DMS53 treated with DMSO at 0.1 percent for 48 hours (cell line): ENCODE measurements around the gene PTTG1.
"Not testable (repeated sequence)": the region's sequence is repeated elsewhere in the genome, so short reads cannot be mapped to it uniquely, and the experiment has no call there.

Experiments used
- DNase-seq: peaks from one replicate; lab custom pipeline; 2025; ENCODE audit not compliant: unreplicated experiment; lab: John Stamatoyannopoulos, UW

PTTG1 gene

DNA sequence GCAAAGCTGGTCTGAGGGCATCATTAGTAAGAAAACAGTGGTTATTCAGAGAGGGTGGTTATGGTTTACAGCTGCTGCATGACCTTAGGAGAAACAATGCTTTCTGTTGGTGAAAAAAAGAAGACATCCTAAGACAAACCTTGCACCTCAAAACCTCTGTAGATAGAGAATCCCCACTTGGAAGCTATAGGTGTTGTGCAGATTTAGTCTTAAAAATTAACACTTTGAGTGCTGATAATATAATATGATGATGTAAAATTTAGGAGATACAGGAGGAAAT lies 1.4 kb upstream of the PTTG1 start:
- DNase-seq: no peak

DNA sequence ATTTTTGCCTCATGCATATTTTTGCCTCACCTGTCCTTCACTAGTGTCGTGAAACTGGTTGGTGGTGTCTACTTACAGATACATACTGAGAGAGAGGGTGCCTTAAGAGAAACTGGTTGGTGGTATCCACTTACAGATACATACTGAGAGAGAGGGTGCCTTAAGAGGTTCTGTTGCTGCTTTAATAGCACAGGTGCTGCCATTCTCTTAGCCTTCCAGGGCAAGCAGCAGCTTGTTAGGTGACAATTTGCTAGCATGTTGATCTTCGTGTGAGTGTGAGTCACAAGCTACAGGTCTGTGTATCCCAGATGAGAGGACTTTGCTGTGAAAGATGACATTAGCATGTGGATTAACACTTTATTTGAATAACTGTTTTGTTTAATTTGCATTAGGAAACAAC lies 1.4 kb downstream of the PTTG1 start:
- DNase-seq: peak; percentile 42

DNA sequence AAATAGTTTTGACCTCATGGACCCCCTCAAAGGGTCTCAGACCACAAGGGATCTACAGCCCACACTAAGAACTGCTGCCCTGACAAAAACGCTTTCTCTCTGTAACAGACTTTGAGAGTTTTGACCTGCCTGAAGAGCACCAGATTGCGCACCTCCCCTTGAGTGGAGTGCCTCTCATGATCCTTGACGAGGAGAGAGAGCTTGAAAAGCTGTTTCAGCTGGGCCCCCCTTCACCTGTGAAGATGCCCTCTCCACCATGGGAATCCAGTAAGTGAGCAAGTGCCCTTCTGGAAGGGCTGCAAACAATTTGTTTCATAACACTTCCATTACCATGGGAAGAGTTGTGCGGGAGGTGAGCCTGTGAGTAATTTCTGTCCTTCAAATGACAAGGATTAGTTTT lies 6.0 kb downstream of the PTTG1 start:
- no peak for DNase-seq

DNA sequence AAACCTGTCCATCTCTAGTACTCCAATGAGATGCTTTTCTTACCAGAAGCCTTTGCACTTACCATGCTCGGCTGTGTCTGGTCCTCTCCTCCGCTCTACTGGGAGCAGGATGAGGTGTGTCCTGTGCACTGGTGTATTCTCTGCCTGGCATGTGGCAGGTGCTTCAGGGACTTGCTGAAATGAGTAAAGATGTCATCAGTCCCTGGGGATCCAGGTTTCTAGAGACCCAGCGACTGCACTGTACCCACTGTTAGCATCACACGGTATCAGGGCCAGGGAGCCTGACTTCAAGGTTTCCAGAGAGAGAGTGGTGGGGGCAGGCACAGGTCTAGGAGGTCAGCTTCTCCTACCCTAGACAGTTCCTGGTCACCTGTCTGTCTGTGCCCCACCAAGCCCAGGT lies 10.5 kb downstream of the PTTG1 start:
- DNase-seq: no peak

DNA sequence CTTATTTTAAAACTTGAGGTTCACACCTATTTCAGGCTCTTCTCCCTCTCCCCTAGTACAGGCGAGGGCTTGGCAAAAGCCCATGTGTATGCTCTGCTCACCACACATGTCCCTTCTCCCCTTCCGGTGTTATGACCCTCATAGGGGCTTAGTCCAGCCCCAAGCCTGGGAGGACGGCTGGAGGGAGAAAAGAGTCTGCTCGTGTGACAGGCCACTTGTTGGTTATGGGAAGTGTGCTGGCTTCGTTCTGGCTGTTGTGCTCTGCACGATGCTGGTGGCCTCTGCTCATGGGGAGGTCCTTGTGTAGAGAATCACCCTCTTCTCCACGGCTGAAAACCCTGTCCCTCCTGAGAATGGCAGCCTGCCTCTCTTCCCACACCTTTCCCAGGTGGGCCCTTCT lies 11.1 kb downstream of the PTTG1 start:
- no peak for DNase-seq

DNA sequence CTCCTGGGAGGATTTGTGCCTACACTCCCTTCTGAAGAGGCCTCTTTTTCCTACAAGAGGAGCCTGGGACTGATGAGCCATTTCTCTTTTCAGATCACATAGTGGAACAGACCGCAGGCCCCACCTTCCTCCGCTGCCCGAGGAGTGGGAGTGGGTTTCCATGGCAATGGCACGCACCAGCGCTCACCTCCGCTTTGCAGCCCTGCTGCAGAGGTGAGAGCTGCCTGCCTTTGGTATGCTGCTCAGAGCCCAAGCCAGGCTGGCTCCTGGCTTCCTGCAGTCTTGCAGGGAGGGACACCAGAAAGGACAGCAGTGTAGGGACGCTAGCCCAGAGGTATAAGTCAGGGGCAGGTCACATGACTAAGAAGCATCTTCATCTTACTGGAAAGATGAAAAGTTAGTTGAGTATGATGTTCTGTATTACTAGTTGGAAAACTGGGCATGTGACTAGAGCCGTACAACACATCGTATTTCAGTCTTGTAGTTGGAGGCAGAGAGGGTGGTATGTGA lies 12.4 kb downstream of the PTTG1 start:
- DNase-seq: no peak

DNA sequence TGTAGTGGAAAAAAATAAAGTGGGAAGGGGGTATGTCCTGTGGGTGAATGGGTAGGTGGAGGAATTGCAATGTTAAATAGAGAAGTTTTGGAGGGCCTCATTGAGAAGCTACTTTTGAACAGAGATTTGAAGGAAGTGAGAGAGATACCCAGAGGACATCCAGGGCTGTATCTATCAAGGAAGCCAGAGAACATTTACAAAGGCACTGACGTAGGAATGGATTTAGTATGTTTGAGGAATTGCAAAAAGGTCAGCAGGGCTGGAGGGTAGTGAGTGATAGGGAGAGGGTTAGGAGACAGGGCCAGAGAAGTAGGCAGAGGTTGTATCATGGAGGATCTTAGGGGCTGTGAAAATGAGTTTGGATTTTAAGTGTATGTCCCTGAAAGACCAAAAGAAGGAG lies 13.9 kb downstream of the PTTG1 start:
- no peak for DNase-seq

DNA sequence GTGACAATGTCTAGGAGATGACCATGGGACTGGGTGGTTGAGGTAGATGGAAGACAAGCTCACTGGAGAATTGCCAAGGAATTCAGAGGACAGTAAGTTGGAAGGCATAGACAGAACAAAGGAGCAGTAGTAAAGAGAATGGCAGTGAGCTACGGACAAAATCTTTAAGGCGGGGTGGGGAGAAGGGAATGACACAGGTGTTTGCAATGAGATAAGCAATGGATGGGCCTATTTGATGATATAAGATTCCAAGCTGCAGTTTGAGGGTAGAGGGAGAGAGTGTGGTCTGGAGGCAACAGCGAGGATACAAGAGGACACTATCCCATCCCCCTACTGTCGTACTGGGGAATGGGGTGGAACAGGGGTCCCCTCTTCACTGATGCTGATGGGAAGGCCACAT lies 14.4 kb downstream of the PTTG1 start:
- DNase-seq: no peak

DNA sequence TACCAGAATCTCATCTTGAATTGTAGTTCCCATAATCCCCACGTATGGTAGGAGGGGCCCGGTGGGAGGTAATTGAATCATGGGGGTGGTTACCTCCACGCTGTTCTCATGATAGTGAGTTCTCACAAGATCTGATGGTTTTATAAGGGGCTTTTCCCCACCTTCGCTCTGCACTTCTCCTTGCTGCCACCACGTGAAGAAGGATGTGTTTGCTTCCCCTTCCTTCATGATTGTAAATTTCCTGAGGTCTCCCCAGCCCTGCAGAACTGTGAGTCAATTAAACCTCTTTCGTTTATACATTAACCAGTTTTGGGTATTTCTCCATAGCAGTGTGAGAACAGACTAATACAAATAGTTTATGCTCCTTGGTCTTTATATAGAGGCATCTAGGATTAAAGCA lies 15.0 kb downstream of the PTTG1 start:
- not testable (repeated sequence) for DNase-seq

DNA sequence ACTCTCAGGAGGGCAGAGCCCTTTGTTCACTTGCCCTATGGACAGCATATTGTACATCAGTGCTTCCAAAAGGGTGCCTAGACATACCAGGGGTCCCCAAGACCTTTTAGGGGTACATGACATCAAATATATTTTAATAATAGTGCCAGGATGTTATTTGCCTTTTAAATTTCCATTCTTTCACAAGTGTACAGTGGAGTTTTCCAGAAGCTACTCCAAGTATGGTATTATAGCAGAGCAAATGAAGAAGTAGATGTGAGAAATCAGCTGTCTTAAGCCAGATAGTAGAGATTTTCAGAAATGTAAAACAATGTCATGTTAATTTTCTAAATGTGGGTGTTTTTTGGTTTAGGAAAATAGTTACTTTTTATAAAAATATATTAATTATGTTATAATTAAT lies 15.6 kb downstream of the PTTG1 start:
- DNase-seq: no peak

DNA sequence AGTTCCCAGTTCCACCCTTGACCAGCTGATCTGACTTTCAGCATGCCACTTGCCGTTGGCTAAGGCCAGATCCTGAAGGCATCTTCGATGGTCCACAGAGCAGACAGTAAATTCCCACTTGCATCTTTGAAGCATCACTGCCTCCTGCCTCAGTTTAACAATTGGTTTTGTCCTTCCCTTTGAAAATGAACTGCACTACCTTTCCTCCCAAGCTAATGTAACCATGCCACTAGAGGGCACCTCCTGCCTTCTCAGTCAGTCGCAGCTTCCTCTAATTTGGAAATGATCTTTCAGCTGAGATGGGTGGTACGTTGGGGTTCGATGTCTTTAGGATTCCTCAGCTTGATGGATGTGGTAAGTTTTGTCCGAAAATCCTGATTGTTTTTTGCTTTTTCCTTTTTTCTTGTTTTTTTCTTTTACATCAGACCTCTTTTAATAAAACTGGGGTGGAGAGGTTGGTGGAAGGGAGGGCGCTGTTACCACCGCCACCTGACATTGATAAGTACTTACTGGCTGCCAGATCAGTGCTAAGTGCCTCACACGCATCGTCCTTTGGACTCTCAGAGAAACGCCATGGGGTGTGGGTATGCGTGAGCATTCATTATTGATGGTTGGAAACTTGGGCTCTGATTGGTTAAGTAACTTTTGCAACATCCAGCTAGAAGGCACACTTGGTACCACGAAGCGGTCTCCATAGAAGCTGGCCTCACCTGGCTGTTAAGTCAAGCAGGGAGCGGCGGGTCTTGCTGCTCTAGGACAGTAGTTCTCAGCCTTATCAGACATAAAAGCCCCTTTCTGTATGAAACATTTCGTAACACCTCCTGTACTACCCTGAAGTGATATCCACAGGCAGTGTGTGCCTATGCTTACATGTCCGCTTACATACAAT lies 16.9 kb downstream of the PTTG1 start:
- peak; percentile 95 for DNase-seq

DNA sequence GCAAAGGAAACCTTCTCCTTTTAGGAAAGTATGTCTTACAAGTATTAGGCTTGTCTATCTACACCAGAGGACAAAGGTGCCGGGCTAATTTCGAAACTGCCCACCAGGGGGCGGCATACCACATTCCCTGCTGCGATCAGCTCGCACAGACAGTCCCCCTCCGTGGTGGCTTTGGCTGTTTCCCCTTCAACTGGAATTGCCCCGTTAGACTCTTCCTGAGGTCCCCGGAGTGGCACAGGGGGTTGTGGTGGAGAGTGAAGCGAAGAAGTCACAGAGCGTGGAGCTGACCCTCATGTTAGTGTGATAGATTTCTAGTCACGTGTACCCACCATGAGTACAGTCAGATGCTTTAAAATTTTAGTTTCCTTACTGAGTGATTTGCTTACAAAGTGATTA lies 17.5 kb downstream of the PTTG1 start:
- DNase-seq: peak; percentile 95

DNA sequence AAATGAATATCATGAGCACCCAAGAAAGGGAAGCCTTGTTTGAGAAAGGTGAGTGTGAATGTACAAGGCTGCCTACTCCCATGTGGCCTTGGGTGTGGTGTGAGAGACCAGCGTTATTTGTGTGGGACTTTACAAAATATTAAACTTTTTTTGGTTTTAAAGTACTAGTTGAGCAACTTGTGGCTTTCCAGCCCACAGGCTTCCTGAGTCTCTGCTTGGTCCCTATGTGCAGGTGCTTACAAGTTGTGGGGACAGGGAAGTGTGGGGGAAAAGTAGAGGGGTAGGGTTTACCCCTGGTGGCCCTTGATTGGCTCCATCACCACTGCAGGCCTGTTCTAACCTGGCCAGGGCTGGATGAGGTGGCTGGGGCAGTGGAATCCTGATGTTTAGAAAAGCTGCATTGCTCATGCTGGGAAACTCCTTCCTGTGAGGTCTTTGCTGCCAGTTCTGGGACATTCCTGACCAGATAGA lies 19.7 kb downstream of the PTTG1 start:
- DNase-seq: no peak

DNA sequence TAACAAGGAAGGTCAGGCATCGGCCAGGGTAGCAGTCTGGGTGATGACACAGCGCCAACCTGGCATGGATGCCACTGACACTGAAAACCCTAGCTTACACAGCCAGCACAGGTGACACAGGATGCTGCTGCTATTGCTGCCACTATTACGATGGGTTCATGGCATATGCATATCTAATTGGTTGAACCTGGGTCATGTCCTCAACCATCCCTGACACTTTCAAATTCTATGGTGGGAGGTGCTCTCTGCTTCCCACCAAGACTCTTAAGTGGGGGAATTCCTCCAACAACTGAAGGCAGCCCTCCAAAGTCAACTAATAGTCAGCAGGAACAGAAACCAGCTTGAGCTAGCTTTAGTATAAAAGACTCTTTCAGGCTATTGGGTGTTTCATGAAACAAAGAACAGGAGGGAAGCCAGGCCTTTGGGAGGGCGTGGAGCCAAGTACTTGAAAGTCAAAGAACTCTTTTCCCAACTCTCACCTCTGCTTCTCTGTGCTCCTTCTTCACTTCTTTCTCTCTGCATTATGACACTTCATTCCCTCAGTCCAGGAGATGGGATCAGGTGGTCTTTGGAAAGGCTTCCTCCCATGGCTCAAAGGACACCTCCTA lies 21.3 kb downstream of the PTTG1 start:
- DNase-seq: no peak

DNA sequence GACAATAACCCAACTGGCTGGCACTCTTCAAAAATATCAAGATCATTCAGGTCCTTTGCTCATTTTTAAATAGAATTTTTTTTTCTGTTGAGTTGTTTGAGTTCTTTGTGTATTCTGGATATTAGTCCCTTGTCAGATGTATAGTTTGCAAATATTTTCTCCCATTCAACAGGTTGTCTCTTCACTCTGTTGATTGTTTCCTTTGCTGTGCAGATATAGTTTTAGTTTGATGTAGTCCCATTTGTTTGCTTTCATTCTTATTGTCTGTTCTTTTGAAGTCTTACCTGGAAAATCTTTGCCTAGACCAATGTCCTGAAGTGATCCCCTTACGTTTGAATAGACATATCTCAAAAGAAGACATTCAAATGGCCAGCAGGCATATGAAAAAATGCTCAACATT lies 22.8 kb downstream of the PTTG1 start:
- no peak for DNase-seq

DNA sequence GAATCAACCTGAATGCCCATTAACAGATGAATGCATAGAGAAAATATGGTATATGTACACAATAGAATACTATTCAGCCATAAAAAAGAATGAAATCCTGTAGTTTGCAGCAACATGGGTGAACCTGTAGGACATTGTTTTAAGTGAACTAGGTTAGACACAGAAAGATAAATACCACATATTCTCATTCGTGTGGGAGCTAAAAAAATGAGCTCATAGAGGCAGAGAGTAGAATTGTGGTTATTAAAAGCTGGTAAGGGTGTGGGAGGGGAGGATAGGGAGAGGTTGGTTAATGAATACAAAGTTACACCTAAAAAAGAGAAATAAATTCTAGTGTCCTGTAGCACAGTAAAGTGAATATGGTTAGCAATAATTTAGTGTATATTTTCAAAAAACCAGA lies 23.5 kb downstream of the PTTG1 start:
- no peak for DNase-seq

DNA sequence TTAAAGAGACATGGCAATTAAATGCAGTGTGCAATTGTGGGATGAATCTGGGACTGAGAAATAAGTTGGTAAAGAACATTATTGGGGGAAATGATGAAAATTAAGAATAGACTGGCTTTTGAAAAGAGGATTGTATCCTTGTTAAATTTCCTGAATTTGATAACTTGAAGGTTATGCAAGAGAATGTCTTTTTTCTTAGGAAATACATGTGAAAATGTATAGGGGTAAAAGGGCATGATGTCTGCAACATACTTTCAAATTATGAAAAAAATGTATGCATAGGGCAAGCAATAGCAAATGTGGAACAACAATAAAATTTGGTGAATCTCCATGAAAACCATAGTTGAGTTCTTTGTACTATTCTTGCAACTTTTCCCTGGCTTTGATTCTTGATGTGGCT lies 24.1 kb downstream of the PTTG1 start:
- no peak for DNase-seq

DNA sequence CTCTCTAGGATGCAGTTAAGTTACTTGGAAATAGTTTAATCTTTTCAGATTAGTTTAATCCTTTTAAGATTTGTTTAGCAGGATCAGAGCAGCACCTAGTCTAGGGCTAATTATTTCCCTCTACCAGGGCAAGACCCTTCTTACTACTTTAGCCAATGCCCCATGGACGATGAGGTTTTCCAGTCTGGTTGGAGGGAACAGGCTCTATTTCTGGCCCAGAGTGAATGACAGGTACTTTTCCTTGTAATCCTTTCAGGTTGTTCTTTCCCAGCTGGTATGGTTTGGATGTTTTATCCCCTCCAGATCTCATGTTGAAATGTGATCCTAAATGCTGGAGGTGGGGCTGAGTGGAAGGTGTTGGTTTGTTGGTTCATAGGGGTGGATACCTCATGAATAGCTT lies 27.2 kb downstream of the PTTG1 start:
- no peak for DNase-seq

DNA sequence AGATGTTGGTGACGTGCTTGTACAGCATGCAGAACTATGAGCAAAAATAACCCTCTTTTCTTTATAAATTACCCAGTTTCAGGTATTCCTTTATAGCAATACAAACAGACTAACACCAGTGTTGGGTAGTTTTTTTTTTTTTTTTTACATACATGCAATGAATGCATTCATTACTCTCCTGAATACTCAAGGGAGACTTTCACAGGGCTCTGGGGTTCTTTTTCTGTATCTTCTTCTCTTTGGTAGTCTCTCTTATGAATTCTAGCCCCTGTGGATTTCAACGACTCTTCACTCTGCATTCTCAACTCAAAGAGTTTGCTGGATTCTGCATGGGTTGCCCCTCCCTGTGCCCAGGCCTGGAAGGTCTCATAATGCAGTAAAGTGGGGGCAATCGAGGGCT lies 27.8 kb downstream of the PTTG1 start:
- DNase-seq: no peak

DNA sequence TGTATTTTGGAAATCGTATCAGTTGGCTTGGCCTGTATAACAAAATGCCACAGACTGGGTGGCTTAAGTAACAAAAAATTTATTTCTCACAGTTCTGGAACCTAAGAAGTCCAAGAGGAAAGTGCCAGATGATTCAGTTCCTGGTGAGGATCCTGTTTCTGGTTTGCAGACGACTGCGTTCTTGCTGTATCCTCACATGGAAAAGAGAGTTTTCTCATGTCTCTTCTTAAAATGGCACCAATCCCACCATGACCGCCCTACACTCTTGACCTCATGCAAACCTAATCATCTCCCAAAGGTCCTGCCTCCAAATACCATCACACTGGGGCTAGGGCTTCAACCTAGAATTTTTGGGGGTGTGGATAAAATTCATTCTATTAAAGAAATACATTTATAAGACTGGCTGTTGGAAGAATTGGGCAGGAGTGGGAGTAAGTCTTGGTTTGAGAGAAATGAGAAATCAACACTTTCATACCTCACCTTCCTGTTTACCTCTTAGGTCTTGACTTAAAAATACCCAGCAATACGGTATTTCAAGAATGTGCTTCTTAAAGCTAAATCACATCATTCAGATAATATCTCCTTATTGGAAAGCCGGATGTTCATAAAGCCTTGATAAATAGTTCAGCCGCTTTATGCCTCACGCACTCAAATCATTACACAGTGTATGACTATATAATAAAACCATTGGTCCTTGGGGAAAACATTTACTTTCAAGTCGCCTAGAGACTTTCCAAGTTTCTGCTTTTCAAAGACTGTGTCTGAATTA lies 28.7 kb downstream of the PTTG1 start:
- no peak for DNase-seq

DNA sequence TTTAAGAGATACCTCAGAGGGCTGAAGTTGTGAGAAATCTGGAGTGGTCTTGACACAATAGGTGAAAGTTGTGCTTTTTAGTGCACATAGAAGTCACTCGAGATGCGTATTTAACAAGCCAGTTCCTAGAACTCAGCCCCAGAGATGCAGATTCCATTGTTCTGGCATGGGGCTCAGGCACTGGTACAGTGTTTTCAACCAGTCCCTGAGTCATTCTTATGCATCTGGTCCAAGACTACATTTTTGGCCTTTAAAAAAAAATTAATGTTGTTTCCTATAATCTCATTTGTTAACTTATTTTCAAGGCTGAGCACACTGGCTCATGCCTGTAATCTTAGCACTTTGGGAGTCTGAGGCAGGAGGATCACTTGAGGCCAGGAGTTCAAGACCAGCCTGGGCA lies 29.6 kb downstream of the PTTG1 start:
- no peak for DNase-seq

DNA sequence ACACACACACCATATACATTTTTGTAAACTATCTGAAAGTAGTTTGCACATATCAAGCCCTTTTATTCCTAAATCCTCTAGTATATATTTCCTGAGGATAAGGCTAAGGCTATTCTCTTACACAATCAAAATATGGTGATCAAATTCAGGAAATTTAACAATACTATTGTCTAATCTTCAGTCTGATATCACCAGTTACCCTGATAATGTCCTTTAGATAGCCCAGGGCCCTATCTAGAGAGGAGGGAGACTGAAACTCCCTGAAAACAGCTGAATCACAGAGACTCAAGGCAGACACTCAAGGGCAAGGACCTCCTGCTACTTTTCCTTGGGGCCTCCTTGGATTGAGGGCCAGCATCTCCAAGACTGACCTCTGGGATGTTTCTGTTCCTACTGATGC lies 30.4 kb downstream of the PTTG1 start:
- DNase-seq: no peak
